SK-N-SH (cell line): Measurements from ENCODE around the gene SMAGP. TPM values are rescaled to one million over a fixed set of nuclear protein-coding genes. Genes with fewer than 3 reads are reported as not detected.

Experiments
- CTCF ChIA-PET: fragments of 300-600, 350-600 bp; formaldehyde crosslinking; extraction: SDS; loops from one replicate; lab custom pipeline; 2021; lab: Yijun Ruan, JAX
- POLR2A ChIA-PET: fragments of 350-600 bp; sonication (Branson Sonifier 250); formaldehyde crosslinking; extraction: SDS; loops from one replicate; lab custom pipeline; 2020; ENCODE audit warnings: antibody characterized with exemption, inconsistent platforms; lab: Yijun Ruan, JAX
- DNase-seq: peaks from one replicate; pipeline ENCODE4 v3.0.0; 2012
- H2AFZ ChIP-seq: fragments of 200-600 bp; sonication (generic); 2 replicates; pipeline ENCODE4 v1.8.1; 2016; ENCODE audit warnings: antibody characterized with exemption, mild to moderate bottlenecking, low read depth
- H3F3A ChIP-seq: fragments of 200-600 bp; sonication (generic); replicated peaks from 2 replicates; pipeline ENCODE3; 2016; ENCODE audit warnings: antibody characterized with exemption, mild to moderate bottlenecking; ENCODE audit not compliant: insufficient read depth
- H3K27ac ChIP-seq, 2 experiments: fragments of 200-500 bp in 1 of 2; fragments of 200-600 bp in 1 of 2; sonication (Bioruptor generic) in 1 of 2; sonication (generic), shearing (Covaris generic) in 1 of 2; 2 replicates each; pipeline versions ENCODE4 v1.5.1 to v1.6.1; 2014 to 2016; ENCODE audit warnings: low read depth in 2 of 2, inconsistent platforms in 1 of 2, low read length in 1 of 2, mild to moderate bottlenecking in 1 of 2, mixed read lengths in 1 of 2
- H3K27me3 ChIP-seq: fragments of 200-600 bp; sonication (generic), shearing (Covaris generic); 2 replicates; pipeline ENCODE4 v1.6.1; 2016; ENCODE audit warnings: mixed run types; ENCODE audit not compliant: insufficient read depth
- H3K36me3 ChIP-seq, 2 experiments: fragments of 200-500 bp in 1 of 2; fragments of 200-600 bp in 1 of 2; sonication (Bioruptor generic) in 1 of 2; sonication (generic) in 1 of 2; replicated peaks in 1 of 2; 2 replicates each; pipeline versions ENCODE3 to v1.5.1; 2014 to 2016; ENCODE audit warnings: low read length in 1 of 2, mild to moderate bottlenecking in 1 of 2; ENCODE audit not compliant: insufficient read depth in 2 of 2, control insufficient read depth in 1 of 2
- H3K4me1 ChIP-seq, 2 experiments: fragments of 200-500 bp in 1 of 2; fragments of 200-600 bp in 1 of 2; sonication (Bioruptor generic) in 1 of 2; sonication (generic), shearing (Covaris generic) in 1 of 2; 2 replicates each; pipeline versions ENCODE4 v1.5.1 to v1.6.1; 2014 to 2016; ENCODE audit warnings: low read depth in 1 of 2, low read length in 1 of 2, mixed run types in 1 of 2; ENCODE audit not compliant: insufficient read depth in 2 of 2, control insufficient read depth in 1 of 2
- H3K4me2 ChIP-seq: fragments of 200-600 bp; sonication (generic), shearing (Covaris generic); 2 replicates; pipeline ENCODE4 v1.6.1; 2017; ENCODE audit warnings: mixed run types
- H3K4me3 ChIP-seq, 2 experiments: fragments of 200-500 bp in 1 of 2; fragments of 200-600 bp in 1 of 2; sonication (Bioruptor generic) in 1 of 2; sonication (generic), shearing (Covaris generic) in 1 of 2; 2 replicates each; pipeline versions ENCODE4 v1.5.1 to v1.8.1; 2014 to 2016; ENCODE audit warnings: low read depth in 2 of 2, inconsistent platforms in 1 of 2, low read length in 1 of 2, mild to moderate bottlenecking in 1 of 2, mixed read lengths in 1 of 2, moderate library complexity in 1 of 2
- H3K79me2 ChIP-seq: fragments of 200-600 bp; sonication (generic); 2 replicates; pipeline ENCODE4 v1.8.1; 2017; ENCODE audit warnings: mild to moderate bottlenecking; ENCODE audit not compliant: insufficient read depth
- H3K9ac ChIP-seq: fragments of 200-600 bp; sonication (generic); 2 replicates; pipeline ENCODE4 v1.6.1; 2017; ENCODE audit warnings: mixed run types
- H3K9me2 ChIP-seq: fragments of 200-600 bp; sonication (generic); 2 replicates; pipeline ENCODE4 v1.6.1; 2017; ENCODE audit warnings: mixed run types
- H3K9me3 ChIP-seq: fragments of 200-600 bp; sonication (generic); 2 replicates; pipeline ENCODE4 v1.6.1; 2017; ENCODE audit warnings: mixed run types, mild to moderate bottlenecking, moderate library complexity
- H4K20me1 ChIP-seq: fragments of 200-600 bp; sonication (generic); 2 replicates; pipeline ENCODE4 v1.6.1; 2017; ENCODE audit warnings: mild to moderate bottlenecking, mixed run types; ENCODE audit not compliant: insufficient read depth
- CHD2 ChIP-seq: fragments of 150-350 bp; IDR thresholded peaks from 2 replicates; pipeline ENCODE4 v1.6.1; 2018; ENCODE audit warnings: low read length; ENCODE audit not compliant: partially characterized antibody
- CTCF ChIP-seq: fragments of 200-600 bp; sonication (generic); IDR thresholded peaks from 2 replicates; pipeline ENCODE4 v1.6.1; 2017; ENCODE audit warnings: antibody characterized with exemption, mild to moderate bottlenecking, moderate library complexity
- EP300 ChIP-seq, 2 experiments: IDR thresholded peaks; 2 replicates each; pipeline versions ENCODE4 v1.4.0 to v1.6.1; 2012; ENCODE audit warnings: borderline replicate concordance in 1 of 2, low read depth in 1 of 2, low read length in 1 of 2
- FOXM1 ChIP-seq: IDR thresholded peaks from 2 replicates; pipeline ENCODE4 v1.4.0; 2012; ENCODE audit warnings: low read depth, mild to moderate bottlenecking
- GABPA ChIP-seq: IDR thresholded peaks from 2 replicates; pipeline ENCODE4 v1.4.0; 2012; ENCODE audit warnings: low read depth, mild to moderate bottlenecking
- GATA2 ChIP-seq: sonication (generic); formaldehyde crosslinking; IDR thresholded peaks from 2 replicates; pipeline ENCODE4 v1.5.0; 2020; ENCODE audit warnings: mild to moderate bottlenecking, missing genetic modification reagents
- JUND ChIP-seq: IDR thresholded peaks from 2 replicates; pipeline ENCODE4 v1.4.0; 2012
- MAX ChIP-seq: IDR thresholded peaks from 2 replicates; pipeline ENCODE4 v1.4.0; 2012; ENCODE audit warnings: low read depth
- MEF2A ChIP-seq: IDR thresholded peaks from 2 replicates; pipeline ENCODE4 v1.4.0; 2012; ENCODE audit warnings: low read depth, borderline replicate concordance
- MXI1 ChIP-seq: IDR thresholded peaks from 2 replicates; pipeline ENCODE4 v1.6.1; 2012; ENCODE audit warnings: mild to moderate bottlenecking, low read depth, low read length, improper control_type of control experiment
- PBX3 ChIP-seq: IDR thresholded peaks from 2 replicates; pipeline ENCODE4; 2012
- RAD21 ChIP-seq: IDR thresholded peaks from 2 replicates; pipeline ENCODE4 v1.6.1; 2012; ENCODE audit warnings: mild to moderate bottlenecking, low read length
- SMC3 ChIP-seq: IDR thresholded peaks from 2 replicates; pipeline ENCODE4 v1.6.1; 2012; ENCODE audit warnings: low read depth, low read length, improper control_type of control experiment
- TAF1 ChIP-seq: IDR thresholded peaks from 2 replicates; pipeline ENCODE4 v1.6.1; 2012; ENCODE audit warnings: low read depth, mild to moderate bottlenecking, low read length, moderate library complexity, borderline replicate concordance
- YY1 ChIP-seq: IDR thresholded peaks from 2 replicates; pipeline ENCODE4 v1.4.0; 2012; ENCODE audit warnings: low read depth, mild to moderate bottlenecking
- WGBS: methylation state at CpG from one replicate; pipeline ENCODE4 v1.1.6; 2017; ENCODE audit warnings: low lambda C conversion rate; 5-methylcytosine and 5-hydroxymethylcytosine counted together
- polyA plus RNA-seq, 3 experiments: library from polyadenylated mRNA; depleted of rRNA; stranded (reverse); fragments of >200 nt; gene quantifications; 2 replicates each; pipeline ENCODE4 v1.2.3, GENCODE V29; 2012

Gene SMAGP
- polyA plus RNA-seq, 1 of the 3 experiments (the other 2 are of a cell fraction) = 26.3 TPM

- Histone ChIP-seq H3K9me3 (no peaks in the 10 kb centered on the region), H3K4me2 (peak within 1 kb of the TSS; percentile 88), H3K27ac (peak within 1 kb of the TSS; percentile 53 to 77), H2AFZ (peak within 1 kb of the TSS; percentile 86), H4K20me1 (no peaks in the 10 kb centered on the region), H3K4me3 (peak within 1 kb of the TSS; percentile 58 to 65), H3K9ac (peak within 1 kb of the TSS; percentile 88), H3K9me2 (no peaks in the 10 kb centered on the region), H3K4me1 (peaks cover 0 to 8% of the 10 kb centered on the region in 2 experiments; a peak in 1 of 4 replicates), H3K79me2 (no peaks in the 10 kb centered on the region), H3K27me3 (no peaks in the 10 kb centered on the region), H3K36me3 (no peaks in the 10 kb centered on the region), H3F3A (peaks cover 25% of the 10 kb centered on the region)
- TF ChIP-seq JUND (no peak), MXI1 (peak; percentile 62; the same call in 1 of the 2 replicates), CTCF (peak; percentile 53), YY1 (no peak), FOXM1 (no peak), MAX (peak; percentile 15; the same call in 1 of the 2 replicates), GATA2 (CRISPR knock-in tag) (no peak), EP300 (IDR thresholded peaks at IDR 0.05; ENCODE audit: borderline replicate concordance in 1 of 2, low read depth in 1 of 2, low read length in 1 of 2) (no peak), TAF1 (0 out of 2 replicates have a peak, but pooled peaks have one; percentile 42)
- ChIA-PET CTCF (interaction anchor here (0.6 to 3.1 kb wide), 19 partner anchors 9 to 454 kb away, joined by 3 to 15 read pairs (median 3); partner anchors contain the start of genes DAZAP2, LETMD1 and SMAGP), POLR2A (interaction anchor here (0.6 to 1.6 kb wide), 7 partner anchors 12 to 166 kb away, joined by 3 to 13 read pairs (median 5); partner anchors contain the start of genes CSRNP2 and DAZAP2)
- 8% methylated on average over 30 of the region's 35 CpGs for WGBS
- peak; percentile 96 for DNase-seq
Measured at GRCh38 chr12:51217968-51218606, 52.1 kb downstream of the SMAGP start, which contains the start of gene POU6F1. TSS of gene POU6F1 (minus strand) at chr12:51218062. CDS start at chr12:51206836, 11,226 bp downstream.

GRCh38 chr12:51217133-51217967, 52.9 kb downstream of the SMAGP start:
- H3K4me2 ChIP-seq = peak overlapping the region; percentile 88
- CTCF ChIA-PET = interaction anchor here (0.6 to 3.1 kb wide), 16 partner anchors 10 to 224 kb away, joined by 3 to 15 read pairs (median 3); partner anchors contain the start of genes DAZAP2, LETMD1 and SMAGP
- no peaks in the 10 kb centered on the region for H3K27me3 ChIP-seq
- H3K79me2 ChIP-seq = no peaks in the 10 kb centered on the region
- H3K27ac ChIP-seq = peak overlapping the region; percentile 52 to 72; a peak in 3 of 4 replicates
- WGBS = 2% methylated on average over 43 of the region's 81 CpGs
- TF ChIP-seq SMC3 = 0 out of 2 replicates have a peak, but pooled peaks have one; percentile 20
- TF ChIP-seq CHD2 = no peak
- TF ChIP-seq MEF2A = no peak
- TF ChIP-seq PBX3 = no peak
- TF ChIP-seq TAF1 = no peak
- TF ChIP-seq GABPA = no peak
- TF ChIP-seq CTCF = peak; percentile 44
- TF ChIP-seq FOXM1 = no peak
- peak; percentile 45 for TF ChIP-seq RAD21
- TF ChIP-seq, all 33 proteins: peak for 3
- POLR2A ChIA-PET = interaction anchor here (0.5 to 1.6 kb wide), 6 partner anchors 11 to 134 kb away, joined by 3 to 13 read pairs (median 6); partner anchors contain the start of genes CSRNP2 and DAZAP2
- peaks cover 25% of the 10 kb centered on the region for H3F3A ChIP-seq
- H3K4me3 ChIP-seq = peak overlapping the region; percentile 58 to 65
- peak overlapping the region; percentile 88 for H3K9ac ChIP-seq
- no peaks in the 10 kb centered on the region for H3K36me3 ChIP-seq
- no peaks in the 10 kb centered on the region for H3K9me2 ChIP-seq
- H3K4me1 ChIP-seq = peaks cover 0 to 8% of the 10 kb centered on the region in 2 experiments; a peak in 1 of 4 replicates
- H4K20me1 ChIP-seq = no peaks in the 10 kb centered on the region
- no peaks in the 10 kb centered on the region for H3K9me3 ChIP-seq
- DNase-seq = peak; percentile 90
- peak overlapping the region; percentile 86 for H2AFZ ChIP-seq
